ENCODE data around the gene C12orf42. TPM values are rescaled to one million over a fixed set of nuclear protein-coding genes. Genes with fewer than 3 reads are reported as not detected.

Gene C12orf42
- total and polyA plus RNA-seq, 10 of the 15 experiments (the other 5 are each of a cell fraction or from before 2014, with no cell fraction given), result 1.4 to 7.0 (median 2.4) TPM

GRCh38 chr12:103312742-103313354 is 182.9 kb downstream of the C12orf42 start (continued):
- TF ChIP-seq HDAC2 (IDR thresholded peaks at IDR 0.05) (no peak), ZNF622 (IDR thresholded peaks at IDR 0.05) (no peak)
- TF ChIP-seq, protein P1, sequence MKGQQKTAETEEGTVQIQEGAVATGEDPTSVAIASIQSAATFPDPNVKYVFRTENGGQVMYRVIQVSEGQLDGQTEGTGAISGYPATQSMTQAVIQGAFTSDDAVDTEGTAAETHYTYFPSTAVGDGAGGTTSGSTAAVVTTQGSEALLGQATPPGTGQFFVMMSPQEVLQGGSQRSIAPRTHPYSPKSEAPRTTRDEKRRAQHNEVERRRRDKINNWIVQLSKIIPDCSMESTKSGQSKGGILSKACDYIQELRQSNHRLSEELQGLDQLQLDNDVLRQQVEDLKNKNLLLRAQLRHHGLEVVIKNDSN (IDR thresholded peaks at IDR 0.05; ENCODE audit: borderline replicate concordance, extremely low read length, insufficient read depth, low read depth, low read length), result no peak

- WGBS (ENCODE audit: insufficient coverage, insufficient replicate concordance, low lambda C conversion rate, missing lambda C conversion rate), result 50% methylated on average over 5 of the region's 5 CpGs
- no peaks in the 10 kb centered on the region for H4K20me1 ChIP-seq (ENCODE audit: control insufficient read depth, insufficient read depth)
- no peaks in the 10 kb centered on the region for H3K27me3 ChIP-seq (replicated peaks in 1 of 2; ENCODE audit: control insufficient read depth in 2 of 2, insufficient read depth in 2 of 2, low read length in 1 of 2)
- H2AFZ ChIP-seq (ENCODE audit: control insufficient read depth, low read depth, low read length), result no peak overlapping the region
- no peaks in the 10 kb centered on the region for H3K9me3 ChIP-seq (replicated peaks; ENCODE audit: control insufficient read depth, insufficient read depth, low read length)
- ChIA-PET SMC1A (ENCODE audit: uncharacterized antibody, unreplicated experiment) (interaction anchor here (1.0 to 3.5 kb wide), 5 partner anchors 18 to 129 kb away, joined by 3 to 17 read pairs (median 11); no protein-coding TSS in a partner anchor), CTCF (no interaction called here), RAD21 (ENCODE audit: unreplicated experiment) (no interaction called here), POLR2A (no interaction called here)
- DNase-seq (ENCODE audit: low read depth, low spot score) (no peak), FAIRE-seq (no peak), ATAC-seq (no peak)
- H3K36me3 ChIP-seq (ENCODE audit: control insufficient read depth in 2 of 2, insufficient read depth in 2 of 2, low read length in 1 of 2), result no peaks in the 10 kb centered on the region
- in situ Hi-C loops (cut with MboI), result no loop called here
- H3K4me2 ChIP-seq (ENCODE audit: control insufficient read depth, insufficient read depth), result no peak overlapping the region
- H3K27ac ChIP-seq (ENCODE audit: control insufficient read depth, insufficient read depth), result no peak overlapping the region
- H3K79me2 ChIP-seq (ENCODE audit: control insufficient read depth, insufficient read depth, low read length), result no peaks in the 10 kb centered on the region
- H3K9ac ChIP-seq (ENCODE audit: control insufficient read depth, insufficient read depth, low read length), result no peak overlapping the region
- BruUV-seq (replicated peaks), result no TSS peak
- intact Hi-C loops (cut with micrococcal nuclease; ENCODE audit: unreplicated experiment), result no loop called here
- H3K4me1 ChIP-seq (ENCODE audit: control insufficient read depth, insufficient read depth, low read length), result 0 out of 2 replicates have a peak, but pooled peaks cover 5% of the 10 kb centered on the region
- H3K4me3 ChIP-seq, result no peak overlapping the region
- TF ChIP-seq WRNIP1 (IDR thresholded peaks at IDR 0.05; ENCODE audit: borderline replicate concordance, low read depth, low read length) (no peak), CBFB (IDR thresholded peaks at IDR 0.05; ENCODE audit: low read depth) (no peak), ATF2 (IDR thresholded peaks at IDR 0.05; ENCODE audit: low read length) (no peak), HCFC1 (IDR thresholded peaks at IDR 0.05; ENCODE audit: low read length) (no peak), SP1 (IDR thresholded peaks at IDR 0.05; ENCODE audit: low read depth, low read length) (no peak), BHLHE40 (IDR thresholded peaks at IDR 0.05; ENCODE audit: borderline replicate concordance in 1 of 2, low read depth in 2 of 2, low read length in 1 of 2) (no peak), ZNF622 (IDR thresholded peaks at IDR 0.05) (no peak), GABPA (IDR thresholded peaks at IDR 0.05; ENCODE audit: low read depth) (no peak)
- TF ChIP-seq, protein P2, sequence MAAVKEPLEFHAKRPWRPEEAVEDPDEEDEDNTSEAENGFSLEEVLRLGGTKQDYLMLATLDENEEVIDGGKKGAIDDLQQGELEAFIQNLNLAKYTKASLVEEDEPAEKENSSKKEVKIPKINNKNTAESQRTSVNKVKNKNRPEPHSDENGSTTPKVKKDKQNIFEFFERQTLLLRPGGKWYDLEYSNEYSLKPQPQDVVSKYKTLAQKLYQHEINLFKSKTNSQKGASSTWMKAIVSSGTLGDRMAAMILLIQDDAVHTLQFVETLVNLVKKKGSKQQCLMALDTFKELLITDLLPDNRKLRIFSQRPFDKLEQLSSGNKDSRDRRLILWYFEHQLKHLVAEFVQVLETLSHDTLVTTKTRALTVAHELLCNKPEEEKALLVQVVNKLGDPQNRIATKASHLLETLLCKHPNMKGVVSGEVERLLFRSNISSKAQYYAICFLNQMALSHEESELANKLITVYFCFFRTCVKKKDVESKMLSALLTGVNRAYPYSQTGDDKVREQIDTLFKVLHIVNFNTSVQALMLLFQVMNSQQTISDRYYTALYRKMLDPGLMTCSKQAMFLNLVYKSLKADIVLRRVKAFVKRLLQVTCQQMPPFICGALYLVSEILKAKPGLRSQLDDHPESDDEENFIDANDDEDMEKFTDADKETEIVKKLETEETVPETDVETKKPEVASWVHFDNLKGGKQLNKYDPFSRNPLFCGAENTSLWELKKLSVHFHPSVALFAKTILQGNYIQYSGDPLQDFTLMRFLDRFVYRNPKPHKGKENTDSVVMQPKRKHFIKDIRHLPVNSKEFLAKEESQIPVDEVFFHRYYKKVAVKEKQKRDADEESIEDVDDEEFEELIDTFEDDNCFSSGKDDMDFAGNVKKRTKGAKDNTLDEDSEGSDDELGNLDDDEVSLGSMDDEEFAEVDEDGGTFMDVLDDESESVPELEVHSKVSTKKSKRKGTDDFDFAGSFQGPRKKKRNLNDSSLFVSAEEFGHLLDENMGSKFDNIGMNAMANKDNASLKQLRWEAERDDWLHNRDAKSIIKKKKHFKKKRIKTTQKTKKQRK (IDR thresholded peaks at IDR 0.05; ENCODE audit: low read depth, low read length), result no peak
- TF ChIP-seq, protein P3, sequence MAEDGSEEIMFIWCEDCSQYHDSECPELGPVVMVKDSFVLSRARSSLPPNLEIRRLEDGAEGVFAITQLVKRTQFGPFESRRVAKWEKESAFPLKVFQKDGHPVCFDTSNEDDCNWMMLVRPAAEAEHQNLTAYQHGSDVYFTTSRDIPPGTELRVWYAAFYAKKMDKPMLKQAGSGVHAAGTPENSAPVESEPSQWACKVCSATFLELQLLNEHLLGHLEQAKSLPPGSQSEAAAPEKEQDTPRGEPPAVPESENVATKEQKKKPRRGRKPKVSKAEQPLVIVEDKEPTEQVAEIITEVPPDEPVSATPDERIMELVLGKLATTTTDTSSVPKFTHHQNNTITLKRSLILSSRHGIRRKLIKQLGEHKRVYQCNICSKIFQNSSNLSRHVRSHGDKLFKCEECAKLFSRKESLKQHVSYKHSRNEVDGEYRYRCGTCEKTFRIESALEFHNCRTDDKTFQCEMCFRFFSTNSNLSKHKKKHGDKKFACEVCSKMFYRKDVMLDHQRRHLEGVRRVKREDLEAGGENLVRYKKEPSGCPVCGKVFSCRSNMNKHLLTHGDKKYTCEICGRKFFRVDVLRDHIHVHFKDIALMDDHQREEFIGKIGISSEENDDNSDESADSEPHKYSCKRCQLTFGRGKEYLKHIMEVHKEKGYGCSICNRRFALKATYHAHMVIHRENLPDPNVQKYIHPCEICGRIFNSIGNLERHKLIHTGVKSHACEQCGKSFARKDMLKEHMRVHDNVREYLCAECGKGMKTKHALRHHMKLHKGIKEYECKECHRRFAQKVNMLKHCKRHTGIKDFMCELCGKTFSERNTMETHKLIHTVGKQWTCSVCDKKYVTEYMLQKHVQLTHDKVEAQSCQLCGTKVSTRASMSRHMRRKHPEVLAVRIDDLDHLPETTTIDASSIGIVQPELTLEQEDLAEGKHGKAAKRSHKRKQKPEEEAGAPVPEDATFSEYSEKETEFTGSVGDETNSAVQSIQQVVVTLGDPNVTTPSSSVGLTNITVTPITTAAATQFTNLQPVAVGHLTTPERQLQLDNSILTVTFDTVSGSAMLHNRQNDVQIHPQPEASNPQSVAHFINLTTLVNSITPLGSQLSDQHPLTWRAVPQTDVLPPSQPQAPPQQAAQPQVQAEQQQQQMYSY (CRISPR knock-in tag; IDR thresholded peaks at IDR 0.05), result no peak
These were observed 185.1 kb downstream of the C12orf42 start for GRCh38 chr12:103310546-103311270.

All from GM12878 (cell line).